IPS-18c (cell line): ENCODE results near the gene SMAD2.

Experiments
- H3K4me3 ChIP-seq: 2 replicates; pipeline ENCODE4 v1.7.0; 2013; ENCODE audit warnings: low read depth, mild to moderate bottlenecking, low read length, moderate library complexity; ENCODE audit not compliant: insufficient read depth
- H3K9me3 ChIP-seq: one replicate; pipeline ENCODE4 v1.6.1; 2013; ENCODE audit warnings: mild to moderate bottlenecking, low read length, moderate library complexity; ENCODE audit not compliant: control insufficient read depth, insufficient read depth

Gene SMAD2

GRCh38 chr18:47881752-47882455, 48.6 kb downstream of the SMAD2 start:
- no peaks in the 10 kb centered on the region for H3K9me3 ChIP-seq
- H3K4me3 ChIP-seq = no peak overlapping the region

GRCh38 chr18:47881042-47881441, 49.4 kb downstream of the SMAD2 start:
- no peaks in the 10 kb centered on the region for H3K9me3 ChIP-seq
- H3K4me3 ChIP-seq = no peak overlapping the region

GRCh38 chr18:47877892-47878291, 52.6 kb downstream of the SMAD2 start:
- H3K9me3 ChIP-seq = no peaks in the 10 kb centered on the region
- no peak overlapping the region for H3K4me3 ChIP-seq

DNA sequence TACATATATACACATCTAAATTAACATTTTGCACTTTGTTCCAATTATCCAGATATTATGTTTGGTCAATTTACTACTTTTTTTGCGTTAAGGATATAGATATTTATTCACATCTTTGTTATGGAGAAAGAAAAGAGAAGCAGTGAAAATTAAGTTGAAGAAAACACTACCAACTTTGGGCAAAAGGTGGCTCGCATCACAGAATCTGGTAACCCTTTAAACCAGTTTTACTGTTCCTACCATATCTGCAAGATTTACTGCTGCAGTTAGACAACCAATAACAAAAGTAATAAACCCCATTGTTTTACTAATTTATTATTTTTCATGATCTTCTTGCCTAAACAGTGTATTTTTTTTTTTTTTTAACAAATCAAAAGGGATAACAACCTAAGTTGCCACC, 53.6 kb downstream of the SMAD2 start:
- Histone ChIP-seq H3K4me3 (no peak overlapping the region), H3K9me3 (no peaks in the 10 kb centered on the region)

DNA sequence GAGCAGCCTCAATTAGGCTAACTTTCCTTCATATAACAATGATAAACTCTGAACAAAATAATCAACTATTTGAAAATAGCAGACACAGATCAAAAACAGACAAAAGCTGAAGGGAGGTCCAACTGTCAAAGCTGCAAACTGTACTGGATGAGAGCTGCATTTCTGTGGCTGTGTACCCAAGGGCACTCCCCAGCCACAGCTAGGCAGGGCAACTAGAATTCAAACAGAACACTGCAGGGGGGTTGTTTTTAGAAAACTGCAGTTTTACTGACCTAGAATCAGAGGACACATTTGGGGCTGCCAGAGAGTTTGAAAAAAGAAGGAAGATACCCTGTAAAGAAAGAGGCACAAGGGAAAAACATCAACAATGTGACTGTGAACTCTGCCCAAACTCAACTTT, 56.8 kb downstream of the SMAD2 start:
- no peak overlapping the region for H3K4me3 ChIP-seq
- no peaks in the 10 kb centered on the region for H3K9me3 ChIP-seq

DNA sequence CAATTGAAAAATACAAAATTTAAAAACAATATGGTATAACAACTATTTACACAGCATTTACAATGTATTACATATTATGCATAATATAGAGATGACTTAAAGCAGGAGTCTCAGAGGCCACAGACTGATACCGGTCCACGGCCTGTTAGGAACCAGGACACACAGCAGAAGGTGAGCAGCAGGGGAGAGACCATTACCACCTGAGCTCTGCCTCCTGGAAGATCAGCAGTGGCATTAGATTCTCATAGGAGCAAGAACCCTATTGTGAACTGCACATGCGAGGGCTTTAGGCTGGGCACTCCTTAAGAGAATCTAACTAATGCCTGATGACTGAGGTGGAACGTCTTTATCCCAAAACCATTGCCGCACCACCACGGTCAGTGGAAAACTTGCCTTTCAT, 58.0 kb downstream of the SMAD2 start:
- H3K4me3 ChIP-seq = no peak overlapping the region
- no peaks in the 10 kb centered on the region for H3K9me3 ChIP-seq

GRCh38 chr18:47871288-47871687, 59.2 kb downstream of the SMAD2 start:
- Histone ChIP-seq H3K9me3 (no peaks in the 10 kb centered on the region), H3K4me3 (no peak overlapping the region)

GRCh38 chr18:47870605-47871004, 59.9 kb downstream of the SMAD2 start:
- H3K4me3 ChIP-seq = no peak overlapping the region

DNA sequence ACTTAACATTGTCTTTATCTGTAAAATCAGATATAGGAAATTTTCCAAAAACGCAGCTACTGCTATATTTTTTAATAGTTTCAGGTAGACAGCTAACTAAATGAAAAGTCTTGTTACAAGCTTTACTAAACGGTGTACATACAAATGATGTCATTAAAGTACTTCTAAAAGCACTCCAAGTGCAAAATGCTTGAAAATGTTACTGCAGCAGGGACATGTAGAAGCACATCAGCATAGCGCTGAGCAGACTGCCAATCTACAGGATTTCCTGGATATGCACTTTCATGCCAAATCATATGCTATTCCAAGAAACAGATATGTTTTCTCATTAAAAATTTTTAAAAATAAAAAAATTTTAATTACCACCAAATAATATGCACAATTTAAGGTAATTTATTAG, 61.7 kb downstream of the SMAD2 start:
- Histone ChIP-seq H3K4me3 (no peak overlapping the region), H3K9me3 (no peaks in the 10 kb centered on the region)

More at GRCh38 chr18:47870605-47871004, 59.9 kb downstream of the SMAD2 start:
- H3K9me3 ChIP-seq = no peaks in the 10 kb centered on the region

GRCh38 chr18:47865183-47865582, 65.3 kb downstream of the SMAD2 start:
- peaks cover under 1% of the 10 kb centered on the region for H3K9me3 ChIP-seq
- no peak overlapping the region for H3K4me3 ChIP-seq

GRCh38 chr18:47863041-47863440, 67.4 kb downstream of the SMAD2 start:
- H3K4me3 ChIP-seq = no peak overlapping the region
- H3K9me3 ChIP-seq = peaks cover 3% of the 10 kb centered on the region

- Histone ChIP-seq H3K9me3 (peaks cover 3% of the 10 kb centered on the region), H3K4me3 (no peak overlapping the region)
Measured at GRCh38 chr18:47858607-47859006, 71.9 kb downstream of the SMAD2 start.

GRCh38 chr18:47847635-47848034, 82.8 kb downstream of the SMAD2 start:
- no peak overlapping the region for H3K4me3 ChIP-seq
- H3K9me3 ChIP-seq = no peaks in the 10 kb centered on the region

GRCh38 chr18:47846431-47846830, 84.0 kb downstream of the SMAD2 start:
- Histone ChIP-seq H3K4me3 (no peak overlapping the region), H3K9me3 (no peaks in the 10 kb centered on the region)

- Histone ChIP-seq H3K4me3 (no peak overlapping the region), H3K9me3 (no peaks in the 10 kb centered on the region)
Measured at GRCh38 chr18:47844828-47845498, 85.5 kb downstream of the SMAD2 start.

GRCh38 chr18:47842836-47843235, 87.6 kb downstream of the SMAD2 start:
- Histone ChIP-seq H3K9me3 (no peaks in the 10 kb centered on the region), H3K4me3 (no peak overlapping the region)

DNA sequence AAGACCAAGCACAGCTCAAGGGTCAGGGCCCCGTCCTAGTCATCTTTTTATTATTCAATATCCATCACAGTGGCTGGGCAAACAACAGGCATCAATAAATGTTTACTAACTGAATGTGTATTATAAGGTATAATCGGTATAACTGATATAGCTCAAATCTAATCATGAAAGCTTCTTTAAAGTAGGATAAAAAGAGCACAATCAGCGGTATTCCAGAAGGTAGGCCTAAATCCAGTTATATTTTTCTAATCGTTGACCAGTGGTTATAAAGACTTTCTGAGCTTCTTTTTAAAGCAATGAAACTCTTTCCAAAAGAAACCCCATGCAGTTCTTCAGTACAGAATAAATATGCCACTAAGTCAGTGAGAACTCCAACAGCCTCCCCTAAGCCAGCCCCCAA, 92.1 kb downstream of the SMAD2 start:
- H3K4me3 ChIP-seq = no peak overlapping the region
- no peaks in the 10 kb centered on the region for H3K9me3 ChIP-seq

GRCh38 chr18:47832348-47832747, 98.1 kb downstream of the SMAD2 start:
- Histone ChIP-seq H3K4me3 (no peak overlapping the region), H3K9me3 (no peaks in the 10 kb centered on the region)

GRCh38 chr18:47831351-47831750, 99.1 kb downstream of the SMAD2 start:
- Histone ChIP-seq H3K4me3 (no peak overlapping the region), H3K9me3 (no peaks in the 10 kb centered on the region)
